ENCODE measurements around the gene DNTT.

GRCh38 chr10:96288151-96288621 lies 16.0 kb upstream of the DNTT start:
- TF ChIP-seq CTCF (IDR thresholded peaks at IDR 0.05) (no peak), POLR2A (IDR thresholded peaks at IDR 0.05) (no peak)

Data from testis (tissue), 2 donors.